Measurements from ENCODE around the gene FBH1.
A peak's percentile ranks its signal among the peaks of the same experiment; 100 is the strongest.
"Not testable (repeated sequence)": the region's sequence is repeated elsewhere in the genome, so short reads cannot be mapped to it uniquely, and the experiment has no call there.

FBH1 gene

GRCh38 chr10:5942474-5942873 lies 52.4 kb downstream of the FBH1 start:
- no peak for DNase-seq

GRCh38 chr10:5943536-5943935 lies 53.5 kb downstream of the FBH1 start:
- DNase-seq = no peak

- no peak for DNase-seq
These were observed 54.5 kb downstream of the FBH1 start for GRCh38 chr10:5944389-5945189.

GRCh38 chr10:5945190-5945509 lies 55.1 kb downstream of the FBH1 start:
- DNase-seq = no peak

GRCh38 chr10:5945561-5946418 lies 55.7 kb downstream of the FBH1 start:
- DNase-seq = no peak

- not testable (repeated sequence) for DNase-seq
These were observed 56.4 kb downstream of the FBH1 start for GRCh38 chr10:5946419-5946775.

GRCh38 chr10:5946786-5947185 lies 56.7 kb downstream of the FBH1 start:
- no peak for DNase-seq

- no peak for DNase-seq
These were observed 57.6 kb downstream of the FBH1 start for GRCh38 chr10:5947471-5948207.

- DNase-seq = no peak
These were observed 58.2 kb downstream of the FBH1 start for GRCh38 chr10:5948208-5948585.

- DNase-seq = peak; percentile 12 to 17
These were observed 59.1 kb downstream of the FBH1 start for GRCh38 chr10:5949009-5949759.

- no peak for DNase-seq
These were observed 61.2 kb downstream of the FBH1 start for GRCh38 chr10:5951167-5951711.

GRCh38 chr10:5951721-5952407 lies 61.8 kb downstream of the FBH1 start:
- no peak for DNase-seq

- DNase-seq = no peak
These were observed 62.8 kb downstream of the FBH1 start for GRCh38 chr10:5952731-5953385.

- DNase-seq = no peak
These were observed 63.6 kb downstream of the FBH1 start for GRCh38 chr10:5953676-5954075.

- no peak for DNase-seq
These were observed 66.3 kb downstream of the FBH1 start for GRCh38 chr10:5956146-5956936.

GRCh38 chr10:5958077-5958476 lies 68.0 kb downstream of the FBH1 start:
- DNase-seq = no peak

- no peak for DNase-seq
These were observed 68.6 kb downstream of the FBH1 start for GRCh38 chr10:5958675-5959074.

- DNase-seq = no peak
These were observed 69.1 kb downstream of the FBH1 start for GRCh38 chr10:5959142-5959541.

GRCh38 chr10:5959581-5960069 lies 69.6 kb downstream of the FBH1 start:
- DNase-seq = no peak

Measured in stimulated activated CD4-positive, alpha-beta T cell treated with anti-CD3 and anti-CD28 coated beads, Interleukin-4, amount 100 ng/mL, for 4 hours (primary cell).